HuH-7 (cell line): ENCODE measurements around the gene RBM34.

Experiments
- DNase-seq: peaks from one replicate; pipeline ENCODE4 v3.0.0; 2011; ENCODE audit warnings: low spot score

The RBM34 gene

GRCh38 chr1:235156265-235156664, 4.8 kb downstream of the RBM34 start:
- no peak for DNase-seq

GRCh38 chr1:235152235-235152634, 8.8 kb downstream of the RBM34 start:
- no peak for DNase-seq

- DNase-seq, result no peak
Observed at GRCh38 chr1:235151033-235151432, 10.0 kb downstream of the RBM34 start.

- no peak for DNase-seq
Observed at GRCh38 chr1:235149824-235150223, 11.2 kb downstream of the RBM34 start.

- no peak for DNase-seq
Observed at GRCh38 chr1:235147269-235147668, 13.8 kb downstream of the RBM34 start.

GRCh38 chr1:235145639-235146038, 15.4 kb downstream of the RBM34 start:
- DNase-seq, result no peak

GRCh38 chr1:235142991-235143390, 18.1 kb downstream of the RBM34 start:
- no peak for DNase-seq

GRCh38 chr1:235139315-235139714, 21.7 kb downstream of the RBM34 start:
- no peak for DNase-seq

- DNase-seq, result no peak
Observed at GRCh38 chr1:235138821-235139220, 22.2 kb downstream of the RBM34 start.

- DNase-seq, result no peak
Observed at GRCh38 chr1:235136111-235136510, 24.9 kb downstream of the RBM34 start.

- no peak for DNase-seq
Observed at GRCh38 chr1:235134171-235134570, 26.9 kb downstream of the RBM34 start.

- no peak for DNase-seq
Observed at GRCh38 chr1:235133086-235133485, 28.0 kb downstream of the RBM34 start.

- DNase-seq, result no peak
Observed at GRCh38 chr1:235131961-235132360, 29.1 kb downstream of the RBM34 start.

- DNase-seq, result no peak
Observed at GRCh38 chr1:235130766-235131270, 30.2 kb downstream of the RBM34 start.

GRCh38 chr1:235129774-235130570, 31.1 kb downstream of the RBM34 start:
- DNase-seq, result no peak

- peak; percentile 96 for DNase-seq
Observed at GRCh38 chr1:235128456-235129328, 32.4 kb downstream of the RBM34 start, which contains the start of gene TOMM20. Gene TOMM20, minus strand, starts transcription at chr1:235128837. Its CDS starts 122 bp downstream, at chr1:235128715.

- DNase-seq, result no peak
Observed at GRCh38 chr1:235127732-235128455, 33.2 kb downstream of the RBM34 start.

- no peak for DNase-seq
Observed at GRCh38 chr1:235127203-235127602, 33.8 kb downstream of the RBM34 start.

GRCh38 chr1:235124665-235125064, 36.4 kb downstream of the RBM34 start:
- no peak for DNase-seq

GRCh38 chr1:235124111-235124510, 36.9 kb downstream of the RBM34 start:
- DNase-seq, result no peak

GRCh38 chr1:235122348-235122747, 38.7 kb downstream of the RBM34 start:
- no peak for DNase-seq
